NCI-H187 treated with DMSO at 0.1 percent for 48 hours (cell line): ENCODE measurements around the gene HDAC5.
"Not testable (repeated sequence)": the region's sequence is repeated elsewhere in the genome, so short reads cannot be mapped to it uniquely, and the experiment has no call there.

Experiments
- DNase-seq: peaks from one replicate; lab custom pipeline; 2025; lab: John Stamatoyannopoulos, UW

Gene HDAC5

DNA sequence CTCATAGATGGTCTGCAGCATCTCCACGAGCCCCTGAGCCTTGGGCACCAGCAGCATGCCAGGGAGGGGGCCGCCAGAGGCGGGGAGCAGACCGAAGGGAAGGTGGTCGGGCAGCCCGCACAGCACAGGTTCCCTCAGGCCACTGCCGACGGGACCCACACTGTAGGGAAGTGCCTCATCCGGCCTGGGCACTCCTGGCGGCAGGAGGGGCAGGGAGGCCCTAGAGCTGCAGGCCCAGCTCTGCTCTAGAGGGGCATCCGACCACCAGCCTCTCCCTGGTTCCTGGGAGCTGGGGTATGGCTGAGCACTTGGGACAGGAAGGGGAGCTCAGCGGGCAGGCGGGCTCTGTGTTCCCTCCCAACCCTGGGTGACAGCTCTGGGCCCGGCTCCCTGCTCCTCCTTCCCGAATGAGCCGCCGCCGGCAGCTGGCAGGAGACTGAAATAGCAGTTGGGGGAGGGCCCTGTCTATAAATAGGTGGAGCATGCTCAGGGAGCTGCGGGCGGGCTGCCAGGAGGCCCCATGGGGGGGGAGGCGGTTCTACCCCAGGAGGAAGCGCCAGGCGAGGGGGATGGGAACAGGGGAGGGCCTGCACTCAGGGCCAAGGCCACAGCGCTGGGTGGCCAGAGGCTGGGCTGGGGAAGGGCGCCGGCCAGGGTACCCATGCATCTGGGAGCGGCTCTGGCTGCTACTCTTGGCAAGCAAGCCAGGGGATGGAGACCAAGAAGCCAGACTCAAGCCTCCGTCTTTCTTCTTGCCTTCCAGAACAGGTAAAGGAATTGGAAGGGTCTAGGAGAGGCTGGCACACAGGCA, 12.4 kb downstream of the HDAC5 start:
- DNase-seq = peak; percentile 65

GRCh38 chr17:44110011-44110686, 13.3 kb downstream of the HDAC5 start:
- DNase-seq = no peak

DNA sequence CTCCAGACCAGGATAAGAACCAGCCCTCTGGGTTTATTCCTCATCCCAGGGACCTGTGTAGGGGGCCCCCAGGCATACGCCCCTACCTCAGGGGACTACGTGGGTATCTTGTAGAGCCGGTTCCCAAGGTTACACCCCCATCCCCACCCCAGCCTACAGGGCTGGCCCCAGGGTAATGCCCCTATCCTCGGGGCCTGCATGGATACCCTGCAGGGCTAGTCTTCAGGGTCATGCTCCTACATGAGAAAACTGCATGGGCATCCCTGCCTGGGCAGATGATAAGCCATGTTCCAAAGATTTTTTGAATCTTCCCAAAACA, 14.2 kb downstream of the HDAC5 start:
- no peak for DNase-seq

DNA sequence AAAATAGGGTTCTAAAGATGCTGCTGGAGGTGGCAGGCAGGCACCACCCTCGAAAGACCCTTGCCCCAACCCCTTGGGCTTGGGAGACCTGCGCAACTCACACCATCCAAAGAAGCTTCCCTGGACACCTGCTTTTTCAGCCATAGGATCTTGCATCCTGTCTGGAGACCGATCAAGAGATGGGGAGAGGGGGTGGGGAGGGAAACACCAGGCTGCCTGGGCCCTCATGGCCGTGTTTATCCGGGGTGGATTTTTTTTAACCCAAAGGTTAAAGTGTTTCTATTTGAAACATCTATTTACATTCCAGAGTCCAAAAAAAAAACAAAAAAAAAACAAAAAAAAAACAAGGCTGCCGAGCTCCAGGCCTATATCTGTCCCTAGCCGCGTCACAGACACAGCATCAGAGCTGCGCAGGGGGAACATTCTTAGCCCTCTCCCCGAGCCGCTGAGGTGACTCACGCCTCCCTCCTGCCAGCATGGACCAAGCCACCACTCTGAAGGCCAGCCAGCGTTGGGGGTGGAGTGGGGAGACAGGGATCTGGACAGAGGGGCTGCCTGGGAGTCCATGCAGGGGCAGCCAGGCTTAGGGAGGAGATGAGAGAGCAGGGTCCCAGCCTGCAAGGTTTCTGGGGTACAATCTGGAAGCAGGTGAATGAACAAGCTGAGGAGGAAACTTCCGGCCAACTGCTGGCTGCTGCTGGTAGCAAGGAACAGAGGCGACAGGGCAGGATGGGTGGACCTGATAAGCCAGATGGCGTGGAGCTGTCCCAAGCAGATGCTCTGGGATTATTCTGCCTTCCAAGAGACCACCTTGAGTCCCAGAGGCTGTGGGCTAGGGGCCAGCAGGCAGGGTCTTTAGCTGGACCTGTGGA, 14.8 kb downstream of the HDAC5 start:
- DNase-seq = no peak

- DNase-seq = no peak
Measured at GRCh38 chr17:44106801-44107200, 16.6 kb downstream of the HDAC5 start.

- no peak for DNase-seq
Measured at GRCh38 chr17:44105941-44106340, 17.5 kb downstream of the HDAC5 start.

- no peak for DNase-seq
Measured at GRCh38 chr17:44105483-44105882, 18.0 kb downstream of the HDAC5 start.

DNA sequence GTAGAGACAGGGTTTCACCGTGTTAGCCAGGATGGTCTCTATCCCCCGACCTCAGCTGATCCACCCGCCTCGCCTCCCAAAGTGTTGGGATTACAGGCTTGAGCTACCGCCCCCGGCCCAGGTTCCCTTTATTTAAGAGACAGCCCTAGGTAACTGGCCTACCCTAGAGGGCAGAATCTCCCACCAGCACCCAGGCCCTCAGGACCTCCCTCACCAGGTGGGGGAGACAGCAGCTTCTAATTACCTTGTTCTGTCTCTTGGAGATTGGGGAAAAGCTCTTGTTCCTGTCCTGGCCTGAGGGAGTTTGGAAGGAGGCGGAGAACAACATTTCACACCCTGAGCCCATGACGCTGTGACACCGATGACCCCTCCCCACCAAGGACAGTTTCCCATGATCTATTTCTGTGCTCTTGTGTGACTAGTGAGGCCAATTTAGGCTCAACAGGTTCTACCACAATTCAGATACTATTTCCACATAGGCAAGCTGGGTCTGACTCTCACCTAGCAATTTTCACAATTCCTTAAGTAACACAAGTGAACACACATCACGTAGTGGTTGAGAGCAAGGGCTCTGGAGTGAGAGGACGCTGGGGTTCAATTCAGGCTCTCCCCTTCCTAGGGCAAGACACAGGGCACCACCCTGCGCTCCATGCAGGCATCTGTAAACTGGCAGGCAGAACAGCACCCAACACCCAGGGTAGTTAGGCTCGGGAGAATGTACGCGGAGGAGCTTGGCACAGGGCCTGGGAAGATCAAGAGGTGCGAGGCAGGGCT, 20.4 kb downstream of the HDAC5 start:
- DNase-seq = no peak

- not testable (repeated sequence) for DNase-seq
Measured at GRCh38 chr17:44101858-44102257, 21.6 kb downstream of the HDAC5 start.

GRCh38 chr17:44097110-44097958, 26.1 kb downstream of the HDAC5 start:
- DNase-seq = no peak

DNA sequence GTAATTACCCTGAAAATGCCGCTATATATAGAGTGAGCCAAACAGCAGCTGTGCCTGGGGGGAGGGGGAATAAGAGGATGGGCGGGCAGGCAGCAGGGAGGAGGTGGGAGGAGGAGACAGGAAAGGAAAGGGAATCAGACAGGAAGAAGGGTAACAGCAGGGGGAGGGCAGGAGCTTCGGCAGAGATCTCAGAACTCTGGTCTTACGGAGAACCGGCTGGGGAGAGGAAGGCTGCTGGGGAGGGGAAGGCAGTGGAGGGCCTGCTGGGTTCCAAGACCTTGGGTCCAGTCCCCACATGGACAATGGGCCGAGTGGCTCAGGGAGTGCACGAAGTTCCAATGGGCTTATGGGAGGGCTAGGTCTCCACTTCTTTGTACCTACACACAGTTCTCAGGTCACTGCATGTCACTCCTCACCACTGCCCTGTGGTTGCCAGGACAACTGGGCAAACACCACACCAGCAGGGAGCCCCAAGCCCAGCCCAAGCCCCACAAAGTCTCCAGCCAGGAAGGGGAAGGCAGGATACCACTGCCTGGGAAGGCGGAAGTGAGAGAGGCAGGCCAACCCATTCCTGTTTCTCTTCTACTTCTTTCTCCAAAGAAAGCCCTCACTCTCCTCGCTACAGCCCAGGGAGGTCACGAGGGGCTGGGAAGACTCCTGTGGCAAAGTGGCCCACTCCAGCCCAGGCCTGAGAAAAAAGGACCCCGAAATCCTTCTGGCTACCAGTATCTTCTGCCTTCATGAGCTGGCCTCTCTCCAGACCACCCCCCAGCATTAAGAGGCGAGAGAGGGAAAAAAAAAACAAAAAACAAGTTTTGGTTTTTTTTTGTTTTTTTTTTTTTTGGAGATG, 27.6 kb downstream of the HDAC5 start:
- peak; percentile 73 for DNase-seq

- DNase-seq = no peak
Measured at GRCh38 chr17:44095388-44095646, 28.1 kb downstream of the HDAC5 start.

GRCh38 chr17:44094701-44095387, 28.6 kb downstream of the HDAC5 start:
- no peak for DNase-seq

DNA sequence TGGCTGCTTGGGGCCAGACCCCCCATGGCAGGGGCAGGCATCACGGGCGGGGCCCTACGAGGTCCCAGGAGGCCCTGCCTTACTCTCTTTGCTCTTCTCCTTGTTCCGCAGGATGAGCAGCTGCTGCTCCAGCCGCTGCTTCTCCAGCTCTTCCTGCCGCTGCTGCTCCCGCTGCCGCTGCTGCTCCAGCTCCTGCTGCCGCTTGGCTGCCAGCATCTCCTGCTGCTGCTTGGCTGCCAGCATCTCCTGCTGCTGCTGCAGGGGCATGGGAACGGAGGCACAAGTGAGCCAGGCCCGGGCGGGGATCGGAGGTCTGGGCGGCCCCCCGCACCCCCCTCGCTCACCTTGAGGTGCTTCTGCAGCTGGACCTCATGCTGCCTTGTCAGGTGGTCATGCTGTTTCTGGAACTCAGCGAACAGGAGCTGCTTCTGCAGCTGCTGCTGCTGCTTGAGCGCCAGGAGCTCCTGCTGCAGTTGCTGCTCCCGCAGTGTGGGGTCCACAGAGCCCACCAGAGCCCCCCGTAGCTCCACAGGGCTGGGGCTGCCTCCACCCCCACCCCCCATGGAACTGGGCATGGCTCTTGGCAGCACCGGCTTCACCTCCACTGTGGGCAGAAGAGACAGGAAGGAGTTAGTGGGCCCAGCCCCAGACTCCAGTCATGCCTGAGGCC, 30.1 kb downstream of the HDAC5 start:
- no peak for DNase-seq

DNA sequence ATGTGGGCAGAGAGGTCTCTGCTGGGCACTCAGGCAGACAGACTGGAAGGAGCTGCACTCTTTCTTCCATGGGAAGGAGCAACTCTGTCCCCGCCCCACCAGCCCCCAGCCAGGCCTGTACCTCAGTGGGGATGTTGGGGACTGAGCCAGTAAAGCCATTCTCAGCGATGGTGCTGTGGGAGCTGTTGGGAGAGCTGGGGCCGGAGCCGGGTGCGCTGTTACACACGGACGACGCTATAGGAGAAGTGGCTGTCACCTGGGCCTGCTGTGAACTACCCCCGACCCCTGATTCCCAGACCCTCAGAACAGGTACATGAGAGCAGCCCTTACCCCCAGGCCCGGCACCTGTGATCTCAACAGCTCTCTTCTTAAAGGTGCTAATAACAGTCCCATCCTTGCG, 31.4 kb downstream of the HDAC5 start:
- DNase-seq = no peak

GRCh38 chr17:44091200-44091997, 32.0 kb downstream of the HDAC5 start:
- DNase-seq = no peak

GRCh38 chr17:44088254-44088653, 35.2 kb downstream of the HDAC5 start:
- DNase-seq = no peak

GRCh38 chr17:44087319-44087718, 36.1 kb downstream of the HDAC5 start:
- DNase-seq = no peak
